NB4 (cell line): Measurements from ENCODE around the gene HECTD4.

ENCODE experiments used
- POLR2A ChIP-seq: IDR thresholded peaks from 2 replicates; pipeline ENCODE4 v1.6.1; 2011; ENCODE audit warnings: mild to moderate bottlenecking; ENCODE audit not compliant: insufficient read length; ENCODE audit errors: extremely low read depth
- TF ChIP-seq, protein P1 (sequence below): IDR thresholded peaks from one replicate; pipeline ENCODE4 v1.5.1; 2012; ENCODE audit warnings: low read depth, low read length

DNA sequence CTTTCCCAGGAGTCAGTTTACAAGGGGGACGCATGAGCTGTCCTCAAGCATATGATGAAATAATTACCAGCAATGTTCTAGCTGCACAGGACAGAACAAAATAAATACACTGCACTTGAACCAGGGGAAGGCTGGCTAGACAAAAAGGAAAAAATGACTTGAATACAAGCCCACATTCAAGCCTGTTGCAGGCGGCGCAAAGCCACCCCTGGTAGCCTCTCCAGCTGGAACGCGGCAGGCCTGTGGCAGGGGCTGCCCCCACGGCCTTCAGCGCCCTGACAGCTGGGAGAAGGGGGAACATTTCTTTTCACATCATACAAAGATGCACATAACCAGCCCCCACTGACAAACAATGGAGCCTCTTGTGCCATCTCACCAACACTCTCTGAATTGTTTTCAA lies 199.7 kb downstream of the HECTD4 start:
- TF ChIP-seq, protein P1, sequence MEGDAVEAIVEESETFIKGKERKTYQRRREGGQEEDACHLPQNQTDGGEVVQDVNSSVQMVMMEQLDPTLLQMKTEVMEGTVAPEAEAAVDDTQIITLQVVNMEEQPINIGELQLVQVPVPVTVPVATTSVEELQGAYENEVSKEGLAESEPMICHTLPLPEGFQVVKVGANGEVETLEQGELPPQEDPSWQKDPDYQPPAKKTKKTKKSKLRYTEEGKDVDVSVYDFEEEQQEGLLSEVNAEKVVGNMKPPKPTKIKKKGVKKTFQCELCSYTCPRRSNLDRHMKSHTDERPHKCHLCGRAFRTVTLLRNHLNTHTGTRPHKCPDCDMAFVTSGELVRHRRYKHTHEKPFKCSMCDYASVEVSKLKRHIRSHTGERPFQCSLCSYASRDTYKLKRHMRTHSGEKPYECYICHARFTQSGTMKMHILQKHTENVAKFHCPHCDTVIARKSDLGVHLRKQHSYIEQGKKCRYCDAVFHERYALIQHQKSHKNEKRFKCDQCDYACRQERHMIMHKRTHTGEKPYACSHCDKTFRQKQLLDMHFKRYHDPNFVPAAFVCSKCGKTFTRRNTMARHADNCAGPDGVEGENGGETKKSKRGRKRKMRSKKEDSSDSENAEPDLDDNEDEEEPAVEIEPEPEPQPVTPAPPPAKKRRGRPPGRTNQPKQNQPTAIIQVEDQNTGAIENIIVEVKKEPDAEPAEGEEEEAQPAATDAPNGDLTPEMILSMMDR: no peak
- no peak for TF ChIP-seq POLR2A
